Neuronal stem cell (in vitro differentiated cells): ENCODE measurements around the gene SCARF2.

Source experiments
- DNase-seq: peaks from one replicate; pipeline ENCODE4 v3.0.0-alpha.2; 2013; ENCODE audit warnings: low spot score
- H2AFZ ChIP-seq: one replicate; pipeline ENCODE4 v1.6.1; 2013; ENCODE audit warnings: mild to moderate bottlenecking, low read length, inconsistent platforms
- H2AK5ac ChIP-seq: 2 replicates; pipeline ENCODE4 v1.6.1; 2013; ENCODE audit warnings: low read depth, mild to moderate bottlenecking, inconsistent platforms, low read length, moderate library complexity, mixed read lengths
- H2BK120ac ChIP-seq: 2 replicates; pipeline ENCODE4 v1.6.1; 2013; ENCODE audit warnings: low read depth, mild to moderate bottlenecking, inconsistent platforms, low read length, moderate library complexity, mixed read lengths
- H2BK12ac ChIP-seq: one replicate; pipeline ENCODE4 v1.6.1; 2013; ENCODE audit warnings: low read length, inconsistent platforms
- H2BK15ac ChIP-seq: 2 replicates; pipeline ENCODE4 v1.6.1; 2013; ENCODE audit warnings: mild to moderate bottlenecking, low read length, inconsistent platforms, mixed read lengths
- H2BK5ac ChIP-seq: one replicate; pipeline ENCODE4 v1.6.1; 2013; ENCODE audit warnings: inconsistent platforms, mild to moderate bottlenecking, low read length, moderate library complexity
- H3K14ac ChIP-seq: one replicate; pipeline ENCODE4 v1.6.1; 2013; ENCODE audit warnings: low read length, inconsistent platforms
- H3K18ac ChIP-seq: 2 replicates; pipeline ENCODE4 v1.6.1; 2013; ENCODE audit warnings: low read length, inconsistent platforms
- H3K23ac ChIP-seq: 2 replicates; pipeline ENCODE4 v1.6.1; 2013; ENCODE audit warnings: low read depth, mild to moderate bottlenecking, mixed read lengths, low read length, inconsistent platforms; ENCODE audit not compliant: poor library complexity
- H3K27ac ChIP-seq: replicated peaks from 3 replicates; pipeline ENCODE4 v1.5.1; 2013; ENCODE audit warnings: low read length, inconsistent platforms
- H3K27me3 ChIP-seq, 3 experiments: 2 replicates each; pipeline ENCODE4 v1.6.1; 2013; ENCODE audit warnings: low read length in 3 of 3, mild to moderate bottlenecking in 2 of 3, inconsistent platforms in 1 of 3, low read depth in 1 of 3, mixed read lengths in 1 of 3, moderate library complexity in 1 of 3; ENCODE audit not compliant: control insufficient read depth in 3 of 3, insufficient read depth in 3 of 3
- H3K36me3 ChIP-seq, 2 donors: replicated peaks in 1 of 2; 2 replicates each; pipeline ENCODE4 v1.6.1; 2013; ENCODE audit warnings: low read length in 2 of 2; ENCODE audit not compliant: control insufficient read depth in 2 of 2, insufficient read depth in 2 of 2
- H3K4ac ChIP-seq: 2 replicates; pipeline ENCODE4 v1.6.1; 2013; ENCODE audit warnings: inconsistent platforms, mild to moderate bottlenecking, low read length, moderate library complexity
- H3K4me1 ChIP-seq, 2 donors: 1 replicate in 1 of 2; 2 replicates in 1 of 2; pipeline ENCODE4 v1.6.1; 2013; ENCODE audit warnings: low read length in 2 of 2, low read depth in 1 of 2; ENCODE audit not compliant: control insufficient read depth in 2 of 2, insufficient read depth in 1 of 2
- H3K4me2 ChIP-seq: one replicate; pipeline ENCODE4 v1.6.1; 2013; ENCODE audit warnings: mild to moderate bottlenecking, low read length, inconsistent platforms; ENCODE audit not compliant: insufficient read depth, poor library complexity, severe bottlenecking
- H3K4me3 ChIP-seq, 2 donors: 2 replicates each; pipeline ENCODE4 v1.5.1; 2013; ENCODE audit warnings: low read length in 2 of 2, mild to moderate bottlenecking in 2 of 2, inconsistent platforms in 1 of 2, moderate library complexity in 1 of 2
- H3K79me1 ChIP-seq: one replicate; pipeline ENCODE4 v1.6.1; 2013; ENCODE audit warnings: low read depth, mild to moderate bottlenecking, inconsistent platforms, low read length, moderate library complexity
- H3K9ac ChIP-seq: one replicate; pipeline ENCODE4 v1.6.1; 2013; ENCODE audit warnings: mild to moderate bottlenecking, low read depth, low read length, inconsistent platforms; ENCODE audit not compliant: poor library complexity
- H3K9me3 ChIP-seq, 2 donors: replicated peaks in 1 of 2; 2 replicates each; pipeline versions ENCODE3 to v1.6.1; 2013; ENCODE audit warnings: low read length in 2 of 2, mild to moderate bottlenecking in 2 of 2, inconsistent platforms in 1 of 2, low read depth in 1 of 2, mixed read lengths in 1 of 2, moderate library complexity in 1 of 2; ENCODE audit not compliant: control insufficient read depth in 2 of 2, insufficient read depth in 1 of 2
- H4K8ac ChIP-seq: one replicate; pipeline ENCODE4 v1.6.1; 2013; ENCODE audit warnings: low read depth, mild to moderate bottlenecking, inconsistent platforms, low read length, moderate library complexity
- H4K91ac ChIP-seq: one replicate; pipeline ENCODE4 v1.6.1; 2013; ENCODE audit warnings: low read length, low read depth, mild to moderate bottlenecking, inconsistent platforms; ENCODE audit not compliant: poor library complexity
- WGBS, 2 donors: extraction: QIAGEN DNeasy Blood & Tissue Kit; methylation state at CpG; one replicate each; pipeline ENCODE4 v1.1.7; 2013; ENCODE audit warnings: missing lambda C conversion rate in 2 of 2, mixed read lengths in 1 of 2; ENCODE audit not compliant: insufficient read length in 2 of 2, insufficient replicate concordance in 1 of 2; ENCODE audit errors: extremely low coverage in 2 of 2; 5-methylcytosine and 5-hydroxymethylcytosine counted together

SCARF2 gene

GRCh38 chr22:20446383-20446970 lies 8.9 kb upstream of the SCARF2 start:
- Histone ChIP-seq H2AFZ (no peak overlapping the region), H2BK5ac (no peak overlapping the region), H3K9ac (no peak overlapping the region), H4K8ac (no peak overlapping the region), H2AK5ac (no peak overlapping the region), H2BK120ac (no peak overlapping the region), H2BK12ac (no peak overlapping the region), H2BK15ac (no peak overlapping the region), H3K23ac (peak overlapping the region; percentile 68), H4K91ac (no peak overlapping the region), H3K4me3 (no peak overlapping the region), H3K4ac (no peak overlapping the region), H3K79me1 (peaks cover 2% of the 10 kb centered on the region), H3K36me3 (peaks cover 28 to 66% of the 10 kb centered on the region in 2 donors), H3K4me2 (no peak overlapping the region), H3K9me3 (no peaks in the 10 kb centered on the region), H3K27me3 (no peaks in the 10 kb centered on the region), H3K4me1 (no peaks in the 10 kb centered on the region), H3K14ac (no peak overlapping the region), H3K27ac (no peak overlapping the region), H3K18ac (no peak overlapping the region)
- no CpG with 5 or more reads among the region's 21 CpGs for WGBS, 2 donors
- no peak for DNase-seq

GRCh38 chr22:20444325-20444724 lies 6.7 kb upstream of the SCARF2 start:
- Histone ChIP-seq H4K8ac (no peak overlapping the region), H2AK5ac (no peak overlapping the region), H3K27me3 (peaks cover 0 to 2% (median 0%) of the 10 kb centered on the region in 3 experiments), H3K18ac (no peak overlapping the region), H3K36me3 (peaks cover 34 to 56% of the 10 kb centered on the region in 2 donors), H3K9ac (no peak overlapping the region), H3K14ac (no peak overlapping the region), H3K23ac (no peak overlapping the region), H2BK5ac (no peak overlapping the region), H3K79me1 (peaks cover 2% of the 10 kb centered on the region), H2BK12ac (no peak overlapping the region), H4K91ac (no peak overlapping the region), H3K27ac (no peak overlapping the region), H3K9me3 (no peaks in the 10 kb centered on the region), H2BK120ac (no peak overlapping the region), H2AFZ (no peak overlapping the region), H2BK15ac (no peak overlapping the region), H3K4me2 (no peak overlapping the region), H3K4ac (no peak overlapping the region), H3K4me1 (no peaks in the 10 kb centered on the region), H3K4me3 (no peak overlapping the region)
- no CpG with 5 or more reads among the region's 4 CpGs for WGBS, 2 donors
- no peak for DNase-seq

GRCh38 chr22:20442485-20443284 lies 5.1 kb upstream of the SCARF2 start:
- H3K27ac ChIP-seq = no peak overlapping the region
- H3K9ac ChIP-seq = no peak overlapping the region
- H3K14ac ChIP-seq = no peak overlapping the region
- no peak overlapping the region for H2BK12ac ChIP-seq
- no peak overlapping the region for H3K4me2 ChIP-seq
- H3K27me3 ChIP-seq = peaks cover 0 to 18% (median 9%) of the 10 kb centered on the region in 3 experiments
- DNase-seq = no peak
- peak overlapping the region; percentile 14 for H4K91ac ChIP-seq
- peaks cover 34 to 56% of the 10 kb centered on the region in 2 donors for H3K36me3 ChIP-seq
- H2BK5ac ChIP-seq = no peak overlapping the region
- H4K8ac ChIP-seq = no peak overlapping the region
- H2BK120ac ChIP-seq = no peak overlapping the region
- no peak overlapping the region for H3K4ac ChIP-seq
- H2AK5ac ChIP-seq = no peak overlapping the region
- no peak overlapping the region for H3K18ac ChIP-seq
- H2AFZ ChIP-seq = no peak overlapping the region
- H3K4me1 ChIP-seq = peaks cover 3 to 11% of the 10 kb centered on the region in 2 donors
- WGBS, 2 donors = no CpG with 5 or more reads among the region's 7 CpGs
- no peak overlapping the region for H2BK15ac ChIP-seq
- H3K79me1 ChIP-seq = peaks cover 2% of the 10 kb centered on the region
- no peak overlapping the region for H3K4me3 ChIP-seq
- H3K23ac ChIP-seq = peak overlapping the region; percentile 59
- H3K9me3 ChIP-seq = no peaks in the 10 kb centered on the region
